ENCODE results near the gene TSPAN15. TPM values are rescaled to one million over a fixed set of nuclear protein-coding genes. Genes with fewer than 3 reads are reported as not detected.

TSPAN15 gene
- total RNA-seq, 2 donors from 2014 or later: 6.6 to 7.7 TPM

DNA sequence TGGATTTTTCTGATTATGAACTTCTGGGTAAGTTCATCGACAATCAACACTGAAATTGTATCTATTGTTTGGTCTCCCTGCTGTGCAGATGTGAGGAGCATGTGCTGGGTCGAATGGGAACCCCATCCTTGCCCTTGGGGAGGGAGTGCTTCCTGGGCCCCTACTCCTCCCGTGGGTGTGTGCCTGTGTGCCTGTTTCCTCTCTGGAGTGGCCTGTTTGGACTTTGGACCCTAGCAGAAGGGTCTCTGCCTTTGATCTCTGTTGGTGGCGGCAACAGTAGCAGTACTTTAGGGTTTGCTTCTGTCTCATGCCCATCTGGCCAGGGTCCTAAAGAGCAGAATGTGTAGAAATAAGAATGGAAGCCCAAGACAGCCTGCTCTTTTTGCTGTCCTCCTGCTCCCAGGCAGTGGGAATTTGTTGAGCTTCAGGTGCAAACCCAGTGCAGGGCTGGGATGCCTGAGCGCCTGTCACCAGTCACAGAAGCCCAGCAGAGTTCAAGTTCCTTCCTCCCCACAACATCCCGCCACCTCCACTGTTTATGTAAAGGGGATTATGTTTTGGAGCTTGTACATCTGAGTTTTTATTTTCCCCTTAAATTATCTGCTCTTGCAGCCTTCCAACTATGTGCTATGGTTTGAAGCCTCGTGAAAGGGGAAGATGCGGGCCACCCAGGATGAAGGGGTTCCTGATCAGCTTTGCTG is 33.1 kb upstream of the TSPAN15 start:
- Histone ChIP-seq H3K27ac (no peak overlapping the region), H3K36me3 (no peaks in the 10 kb centered on the region), H3K4me3 (no peak overlapping the region), H3K27me3 (no peaks in the 10 kb centered on the region), H3K9me3 (no peaks in the 10 kb centered on the region), H3K4me1 (peaks cover 0 to 15% of the 10 kb centered on the region in 2 donors)
- DNase-seq (ENCODE audit: low spot score): no peak
- TF ChIP-seq, protein P1, sequence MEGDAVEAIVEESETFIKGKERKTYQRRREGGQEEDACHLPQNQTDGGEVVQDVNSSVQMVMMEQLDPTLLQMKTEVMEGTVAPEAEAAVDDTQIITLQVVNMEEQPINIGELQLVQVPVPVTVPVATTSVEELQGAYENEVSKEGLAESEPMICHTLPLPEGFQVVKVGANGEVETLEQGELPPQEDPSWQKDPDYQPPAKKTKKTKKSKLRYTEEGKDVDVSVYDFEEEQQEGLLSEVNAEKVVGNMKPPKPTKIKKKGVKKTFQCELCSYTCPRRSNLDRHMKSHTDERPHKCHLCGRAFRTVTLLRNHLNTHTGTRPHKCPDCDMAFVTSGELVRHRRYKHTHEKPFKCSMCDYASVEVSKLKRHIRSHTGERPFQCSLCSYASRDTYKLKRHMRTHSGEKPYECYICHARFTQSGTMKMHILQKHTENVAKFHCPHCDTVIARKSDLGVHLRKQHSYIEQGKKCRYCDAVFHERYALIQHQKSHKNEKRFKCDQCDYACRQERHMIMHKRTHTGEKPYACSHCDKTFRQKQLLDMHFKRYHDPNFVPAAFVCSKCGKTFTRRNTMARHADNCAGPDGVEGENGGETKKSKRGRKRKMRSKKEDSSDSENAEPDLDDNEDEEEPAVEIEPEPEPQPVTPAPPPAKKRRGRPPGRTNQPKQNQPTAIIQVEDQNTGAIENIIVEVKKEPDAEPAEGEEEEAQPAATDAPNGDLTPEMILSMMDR (IDR thresholded peaks at IDR 0.05): no peak

DNA sequence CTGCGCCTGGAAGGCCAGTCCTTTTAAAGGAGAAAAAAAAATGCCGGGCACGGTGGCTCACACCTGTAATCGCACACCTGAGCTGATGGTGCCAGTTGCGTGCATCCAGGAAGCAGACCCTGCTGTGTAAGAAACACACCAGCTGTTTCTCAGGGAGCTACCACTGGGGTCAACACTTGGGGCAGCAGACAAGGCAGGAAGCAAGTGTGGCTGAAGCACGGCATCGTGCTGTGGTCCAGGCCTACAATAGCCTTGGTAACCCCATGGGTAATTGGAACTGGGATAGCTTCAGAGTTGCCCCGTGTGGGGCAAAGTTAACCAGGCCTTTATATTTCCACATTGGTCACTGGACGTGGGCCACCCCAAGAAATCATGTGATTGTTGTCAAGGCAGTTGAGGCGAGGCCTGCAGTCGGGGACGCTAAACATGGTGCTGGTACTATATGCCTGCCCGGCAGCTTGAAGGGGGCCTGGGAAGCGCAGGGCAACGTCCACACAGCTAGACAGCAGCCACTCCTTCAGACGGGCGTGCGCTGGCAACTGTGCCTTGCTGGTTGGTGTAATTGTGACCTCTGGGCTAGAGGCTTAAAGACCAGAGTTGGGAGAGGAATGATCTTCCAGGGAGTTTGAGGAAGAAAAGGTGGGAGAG is 32.0 kb upstream of the TSPAN15 start:
- Histone ChIP-seq H3K4me1 (peaks cover 0 to 12% of the 10 kb centered on the region in 2 donors), H3K27me3 (no peaks in the 10 kb centered on the region), H3K9me3 (no peaks in the 10 kb centered on the region), H3K4me3 (no peak overlapping the region), H3K27ac (no peak overlapping the region), H3K36me3 (no peaks in the 10 kb centered on the region)
- no peak for DNase-seq (ENCODE audit: low spot score)
- TF ChIP-seq, protein P1 (IDR thresholded peaks at IDR 0.05): no peak

- no peaks in the 10 kb centered on the region for H3K36me3 ChIP-seq
- H3K4me3 ChIP-seq: no peak overlapping the region
- DNase-seq (ENCODE audit: low spot score): no peak
- H3K27ac ChIP-seq: no peak overlapping the region
- TF ChIP-seq, protein P1 (IDR thresholded peaks at IDR 0.05): no peak
- peaks cover 0 to 12% of the 10 kb centered on the region in 2 donors for H3K4me1 ChIP-seq
- no peaks in the 10 kb centered on the region for H3K27me3 ChIP-seq
- no peaks in the 10 kb centered on the region for H3K9me3 ChIP-seq
Measured at GRCh38 chr10:69419744-69420126, 31.5 kb upstream of the TSPAN15 start.

GRCh38 chr10:69421611-69422308 is 29.5 kb upstream of the TSPAN15 start:
- Histone ChIP-seq H3K4me3 (no peak overlapping the region), H3K27me3 (no peaks in the 10 kb centered on the region), H3K36me3 (no peaks in the 10 kb centered on the region), H3K4me1 (peaks cover 0 to 12% of the 10 kb centered on the region in 2 donors), H3K9me3 (no peaks in the 10 kb centered on the region), H3K27ac (peak overlapping the region; percentile 57 to 73)
- DNase-seq (ENCODE audit: low spot score): peak; percentile 82
- TF ChIP-seq, protein P1 (IDR thresholded peaks at IDR 0.05): no peak

- no peaks in the 10 kb centered on the region for H3K36me3 ChIP-seq
- DNase-seq (ENCODE audit: low spot score): no peak
- H3K4me1 ChIP-seq: peaks cover 0 to 12% of the 10 kb centered on the region in 2 donors
- no peaks in the 10 kb centered on the region for H3K27me3 ChIP-seq
- H3K4me3 ChIP-seq: no peak overlapping the region
- peak overlapping the region in 1 of 2 donors; percentile 73 for H3K27ac ChIP-seq
- TF ChIP-seq, protein P1 (IDR thresholded peaks at IDR 0.05): no peak
- no peaks in the 10 kb centered on the region for H3K9me3 ChIP-seq
Measured at GRCh38 chr10:69422676-69423075, 28.6 kb upstream of the TSPAN15 start.

Measured in right atrium auricular region (tissue), 2 donors.